Measurements from ENCODE around the gene RARB.

Gene RARB

DNA sequence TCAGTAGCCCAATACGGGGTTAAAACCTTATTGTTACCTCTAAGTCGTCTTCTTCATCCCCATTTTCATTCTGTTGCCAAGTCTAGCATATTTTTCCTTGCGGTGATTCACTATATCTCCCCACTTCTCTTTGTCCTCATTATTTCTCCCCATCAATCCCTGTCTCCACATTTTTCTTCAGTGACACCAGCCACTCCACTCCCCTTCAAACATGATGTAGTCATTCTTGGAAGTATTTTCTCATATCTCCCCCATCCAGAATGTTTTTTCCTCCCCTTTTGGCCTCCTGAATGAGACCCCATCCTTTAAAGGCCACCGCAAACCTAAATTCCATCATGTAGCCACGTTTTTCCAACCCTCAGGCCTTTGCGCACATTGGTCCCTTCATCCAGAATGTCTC lies 130.7 kb downstream of the RARB start:
- Histone ChIP-seq H3K27me3 (replicated peaks; ENCODE audit: control insufficient read depth, insufficient read depth, low read length) (no peaks in the 10 kb centered on the region), H3K4me3 (replicated peaks; ENCODE audit: low read depth, low read length) (no peak overlapping the region), H3K36me3 (ENCODE audit: control insufficient read depth, insufficient read depth, low read length) (no peaks in the 10 kb centered on the region)
- TF ChIP-seq CTCF (IDR thresholded peaks at IDR 0.05; ENCODE audit: insufficient read depth, low read length, poor library complexity, severe bottlenecking) = no peak
- no peak for DNase-seq (ENCODE audit: extremely low read depth, insufficient read length)

- DNase-seq (ENCODE audit: extremely low read depth, insufficient read length) = no peak
- Histone ChIP-seq H3K4me3 (replicated peaks; ENCODE audit: low read depth, low read length) (no peak overlapping the region), H3K36me3 (ENCODE audit: control insufficient read depth, insufficient read depth, low read length) (no peaks in the 10 kb centered on the region), H3K27me3 (replicated peaks; ENCODE audit: control insufficient read depth, insufficient read depth, low read length) (no peaks in the 10 kb centered on the region; the same call in none of the 2 replicates)
- TF ChIP-seq CTCF (IDR thresholded peaks at IDR 0.05; ENCODE audit: insufficient read depth, low read length, poor library complexity, severe bottlenecking) = no peak
Observed at GRCh38 chr3:25563601-25564000, 135.5 kb downstream of the RARB start.

DNA sequence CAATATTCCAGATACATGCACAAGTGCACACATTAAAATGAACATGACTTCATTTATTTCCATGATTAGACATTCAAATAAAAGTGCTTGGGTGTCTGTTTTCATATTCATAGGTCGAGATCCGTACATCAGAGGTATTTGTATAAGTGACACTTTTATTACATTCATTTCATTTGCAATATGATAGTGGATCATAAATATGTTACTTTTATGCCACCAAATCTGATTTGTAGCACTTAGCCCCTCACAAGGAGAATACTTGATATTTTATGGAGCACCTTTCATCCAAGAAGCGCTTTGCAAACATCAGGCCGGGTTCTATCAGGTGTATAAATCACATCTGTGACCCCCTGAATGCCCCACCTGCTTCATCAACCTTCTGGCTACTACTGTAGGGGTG lies 136.0 kb downstream of the RARB start:
- H3K4me3 ChIP-seq (replicated peaks; ENCODE audit: low read depth, low read length) = no peak overlapping the region
- H3K36me3 ChIP-seq (ENCODE audit: control insufficient read depth, insufficient read depth, low read length) = no peaks in the 10 kb centered on the region
- no peak for TF ChIP-seq CTCF (IDR thresholded peaks at IDR 0.05; ENCODE audit: insufficient read depth, low read length, poor library complexity, severe bottlenecking)
- no peak for DNase-seq (ENCODE audit: extremely low read depth, insufficient read length)
- no peaks in the 10 kb centered on the region; the same call in none of the 2 replicates for H3K27me3 ChIP-seq (replicated peaks; ENCODE audit: control insufficient read depth, insufficient read depth, low read length)

DNA sequence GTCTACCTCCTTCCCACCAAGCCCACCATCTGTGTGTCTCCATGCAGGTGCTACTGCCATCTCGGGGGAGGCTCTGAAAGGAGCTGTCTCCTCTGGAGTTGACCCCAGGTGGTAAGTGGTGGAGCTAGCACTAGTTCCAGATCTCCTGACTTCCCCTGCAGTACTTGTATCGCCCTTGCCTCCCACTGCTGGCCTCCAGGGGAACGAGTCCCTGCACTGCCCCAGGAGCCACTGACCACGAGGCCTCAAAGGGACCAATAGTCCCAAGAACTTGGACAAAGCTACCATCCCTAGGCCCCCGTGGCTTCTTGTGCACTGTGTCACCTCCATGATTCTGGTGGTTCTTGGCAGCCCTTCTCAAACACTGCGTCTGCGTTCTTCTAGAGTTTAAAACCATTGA lies 137.7 kb downstream of the RARB start:
- Histone ChIP-seq H3K27me3 (replicated peaks; ENCODE audit: control insufficient read depth, insufficient read depth, low read length) (no peaks in the 10 kb centered on the region; the same call in none of the 2 replicates), H3K4me3 (replicated peaks; ENCODE audit: low read depth, low read length) (no peak overlapping the region), H3K36me3 (ENCODE audit: control insufficient read depth, insufficient read depth, low read length) (no peaks in the 10 kb centered on the region)
- no peak for DNase-seq (ENCODE audit: extremely low read depth, insufficient read length)
- no peak for TF ChIP-seq CTCF (IDR thresholded peaks at IDR 0.05; ENCODE audit: insufficient read depth, low read length, poor library complexity, severe bottlenecking)

DNA sequence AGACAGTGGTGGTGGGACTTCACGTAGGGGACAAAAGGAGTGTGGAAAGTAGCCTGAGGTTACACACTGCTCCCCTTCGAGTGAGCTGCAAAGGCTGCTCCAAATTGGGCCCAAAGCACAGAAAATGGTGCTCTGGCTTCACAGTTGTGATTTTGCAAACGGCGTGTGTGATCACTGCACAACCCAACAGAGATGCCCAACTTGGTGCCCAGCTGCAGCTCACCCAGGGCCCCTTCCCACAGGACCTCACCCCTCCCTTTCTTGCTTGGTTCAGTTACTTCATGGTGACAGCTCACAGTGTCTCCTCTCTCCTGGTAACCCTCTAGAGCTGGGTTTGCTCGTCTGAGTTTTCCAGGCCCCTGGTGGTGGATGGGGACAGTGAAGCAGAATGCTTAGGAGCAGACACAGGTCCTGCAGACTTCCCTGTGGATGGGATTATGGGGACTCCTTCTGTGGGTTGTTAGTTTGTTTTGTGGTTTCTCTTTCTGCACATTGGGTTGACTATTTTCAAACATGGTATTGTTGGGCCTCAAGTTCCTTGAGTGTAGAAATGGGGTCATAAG lies 138.4 kb downstream of the RARB start:
- H3K27me3 ChIP-seq (replicated peaks; ENCODE audit: control insufficient read depth, insufficient read depth, low read length) = no peaks in the 10 kb centered on the region; the same call in none of the 2 replicates
- DNase-seq (ENCODE audit: extremely low read depth, insufficient read length) = no peak
- no peaks in the 10 kb centered on the region for H3K36me3 ChIP-seq (ENCODE audit: control insufficient read depth, insufficient read depth, low read length)
- TF ChIP-seq CTCF (IDR thresholded peaks at IDR 0.05; ENCODE audit: insufficient read depth, low read length, poor library complexity, severe bottlenecking) = no peak
- no peak overlapping the region for H3K4me3 ChIP-seq (replicated peaks; ENCODE audit: low read depth, low read length)

GRCh38 chr3:25567388-25567787 lies 139.3 kb downstream of the RARB start:
- TF ChIP-seq CTCF (IDR thresholded peaks at IDR 0.05; ENCODE audit: insufficient read depth, low read length, poor library complexity, severe bottlenecking) = no peak
- H3K27me3 ChIP-seq (replicated peaks; ENCODE audit: control insufficient read depth, insufficient read depth, low read length) = no peaks in the 10 kb centered on the region; the same call in none of the 2 replicates
- no peak for DNase-seq (ENCODE audit: extremely low read depth, insufficient read length)

More at GRCh38 chr3:25567388-25567787, 139.3 kb downstream of the RARB start:
- Histone ChIP-seq H3K36me3 (ENCODE audit: control insufficient read depth, insufficient read depth, low read length) (no peaks in the 10 kb centered on the region), H3K4me3 (replicated peaks; ENCODE audit: low read depth, low read length) (no peak overlapping the region)

Data from GM06990 (cell line).